ENCODE data around the gene GIGYF2.

DNA sequence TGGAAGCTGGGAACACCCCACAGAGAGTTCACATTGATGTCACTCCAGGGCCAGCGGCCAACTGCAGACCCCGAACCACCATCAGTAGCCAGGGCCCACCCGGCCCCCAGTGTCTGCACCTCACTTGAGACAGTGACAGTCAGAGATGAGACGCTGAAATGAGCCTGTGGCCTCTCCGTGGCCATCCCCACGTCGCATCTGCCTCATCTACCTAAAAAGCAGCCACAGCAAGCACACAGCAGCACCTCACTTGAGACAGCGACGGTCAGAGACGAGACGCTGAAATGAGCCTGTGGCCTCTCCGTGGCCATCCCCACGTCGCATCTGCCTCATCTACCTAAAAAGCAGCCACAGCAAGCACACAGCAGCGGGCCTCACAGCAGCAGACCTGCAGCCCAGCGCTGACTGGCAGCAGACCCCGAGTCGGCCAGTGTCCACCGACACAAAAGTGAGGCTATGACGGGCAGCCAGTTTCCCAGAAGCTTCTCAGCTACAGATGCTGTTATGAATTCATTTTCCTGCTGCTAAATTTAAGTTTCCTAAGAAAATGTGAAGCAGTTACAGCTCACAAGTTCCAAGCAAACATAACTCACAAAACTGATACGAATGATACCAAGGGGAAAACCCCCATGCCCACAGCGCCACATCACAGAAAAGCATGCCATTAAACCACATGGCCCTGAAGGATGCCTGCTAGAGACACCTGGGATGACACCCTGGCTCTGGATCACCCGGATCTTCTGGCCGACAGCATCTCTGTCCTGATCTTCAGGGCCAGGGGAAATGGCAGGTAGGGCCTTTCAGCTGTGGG, 200.7 kb downstream of the GIGYF2 start:
- TF ChIP-seq CTCF (tag by site-specific recombination; IDR thresholded peaks at IDR 0.05) (no peak), EGR2 (tag by site-specific recombination; IDR thresholded peaks at IDR 0.05; ENCODE audit: low read depth) (no peak), ZBTB7A (tag by site-specific recombination; IDR thresholded peaks at IDR 0.05; ENCODE audit: low read depth) (no peak), ZNF239 (tag by site-specific recombination; IDR thresholded peaks at IDR 0.05) (no peak), SCRT1 (tag by site-specific recombination; IDR thresholded peaks at IDR 0.05; ENCODE audit: borderline replicate concordance) (no peak), ZNF274 (IDR thresholded peaks at IDR 0.05; ENCODE audit: low read length) (no peak), ZNF274 (tag by site-specific recombination; IDR thresholded peaks at IDR 0.05; ENCODE audit: borderline replicate concordance) (no peak)
- TF ChIP-seq, protein P1, sequence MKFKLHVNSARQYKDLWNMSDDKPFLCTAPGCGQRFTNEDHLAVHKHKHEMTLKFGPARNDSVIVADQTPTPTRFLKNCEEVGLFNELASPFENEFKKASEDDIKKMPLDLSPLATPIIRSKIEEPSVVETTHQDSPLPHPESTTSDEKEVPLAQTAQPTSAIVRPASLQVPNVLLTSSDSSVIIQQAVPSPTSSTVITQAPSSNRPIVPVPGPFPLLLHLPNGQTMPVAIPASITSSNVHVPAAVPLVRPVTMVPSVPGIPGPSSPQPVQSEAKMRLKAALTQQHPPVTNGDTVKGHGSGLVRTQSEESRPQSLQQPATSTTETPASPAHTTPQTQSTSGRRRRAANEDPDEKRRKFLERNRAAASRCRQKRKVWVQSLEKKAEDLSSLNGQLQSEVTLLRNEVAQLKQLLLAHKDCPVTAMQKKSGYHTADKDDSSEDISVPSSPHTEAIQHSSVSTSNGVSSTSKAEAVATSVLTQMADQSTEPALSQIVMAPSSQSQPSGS (tag by site-specific recombination; IDR thresholded peaks at IDR 0.05; ENCODE audit: low read depth) = no peak

Measured in HEK293 (cell line).